HepG2 (cell line): ENCODE data around the gene LNX2. TPM values are rescaled to one million over a fixed set of nuclear protein-coding genes. Genes with fewer than 3 reads are reported as not detected.

Experiments used
- ARID4A ChIP-seq: sonication (generic); formaldehyde crosslinking; IDR thresholded peaks from 2 replicates; pipeline ENCODE4 v1.5.0; 2020; ENCODE audit warnings: mild to moderate bottlenecking, missing genetic modification reagents, borderline replicate concordance
- ATF2 ChIP-seq: sonication (generic); formaldehyde crosslinking; IDR thresholded peaks from 2 replicates; pipeline ENCODE4 v1.4.0; 2020; ENCODE audit warnings: missing genetic modification reagents
- ETS1 ChIP-seq: sonication (generic); formaldehyde crosslinking; IDR thresholded peaks from 2 replicates; pipeline ENCODE4 v1.4.0; 2020; ENCODE audit warnings: missing genetic modification reagents
- HNRNPLL ChIP-seq: fragments of 200-400 bp; formaldehyde crosslinking; IDR thresholded peaks from 2 replicates; pipeline ENCODE4 v1.6.1; 2017; ENCODE audit warnings: mild to moderate bottlenecking, low read depth, low read length; ENCODE audit not compliant: poor library complexity, severe bottlenecking
- MXD1 ChIP-seq: sonication (generic); formaldehyde crosslinking; IDR thresholded peaks from 2 replicates; pipeline ENCODE4 v1.4.0; 2020; ENCODE audit warnings: mild to moderate bottlenecking, missing genetic modification reagents
- NPAS2 ChIP-seq: sonication (generic); formaldehyde crosslinking; IDR thresholded peaks from 2 replicates; pipeline ENCODE4 v1.8.0; 2022; ENCODE audit warnings: mild to moderate bottlenecking, missing genetic modification reagents, borderline replicate concordance
- PAWR ChIP-seq: sonication (generic); formaldehyde crosslinking; IDR thresholded peaks from 2 replicates; pipeline ENCODE4 v1.4.0; 2020; ENCODE audit warnings: missing genetic modification reagents, mild to moderate bottlenecking, borderline replicate concordance
- PHF5A ChIP-seq: IDR thresholded peaks from one replicate; pipeline ENCODE4 v1.6.1; 2018; ENCODE audit warnings: low read depth, missing genetic modification reagents; ENCODE audit not compliant: unreplicated experiment
- SRSF4 ChIP-seq: fragments of 200-400 bp; formaldehyde crosslinking; IDR thresholded peaks from one replicate; pipeline ENCODE4 v1.6.1; 2018; ENCODE audit warnings: mild to moderate bottlenecking, low read depth, low read length, moderate library complexity; ENCODE audit not compliant: poor library complexity, severe bottlenecking
- SRSF9 ChIP-seq: fragments of 200-400 bp; formaldehyde crosslinking; IDR thresholded peaks from 2 replicates; pipeline ENCODE4 v1.6.1; 2018; ENCODE audit warnings: borderline replicate concordance, mild to moderate bottlenecking, low read depth, low read length; ENCODE audit not compliant: insufficient read depth, poor library complexity, severe bottlenecking
- ZMAT5 ChIP-seq: sonication (generic); formaldehyde crosslinking; IDR thresholded peaks from 2 replicates; pipeline ENCODE4 v1.5.0; 2020; ENCODE audit warnings: mild to moderate bottlenecking, low read depth, missing genetic modification reagents, borderline replicate concordance
- ZNF180 ChIP-seq: sonication (generic); formaldehyde crosslinking; IDR thresholded peaks from 2 replicates; pipeline ENCODE4 v1.4.0; 2020; ENCODE audit warnings: low read depth, missing genetic modification reagents, borderline replicate concordance
- ZNF3 ChIP-seq: IDR thresholded peaks from 2 replicates; pipeline ENCODE4 v1.7.0; 2017; ENCODE audit warnings: inconsistent platforms
- ZNF574 ChIP-seq: sonication (generic); formaldehyde crosslinking; IDR thresholded peaks from 2 replicates; pipeline ENCODE4 v1.4.0; 2020; ENCODE audit warnings: missing genetic modification reagents
- ZSCAN29 ChIP-seq: sonication (generic); formaldehyde crosslinking; conservative IDR thresholded peaks from 2 replicates; pipeline ENCODE4 v1.4.0; 2020; ENCODE audit warnings: mild to moderate bottlenecking, missing genetic modification reagents
- polyA plus RNA-seq, 8 experiments: library from polyadenylated mRNA; depleted of rRNA in 3 of 8; stranded (reverse) in 7 of 8; unstranded in 1 of 8; fragments of >200 nt; fragmentation: Illumina TruSeq in 4 of 8; extraction: Trizol in 4 of 8; gene quantifications; 2 replicates each; pipeline versions ENCODE4 v1.2.1 to v1.2.3, GENCODE V29; 2011 to 2016; ENCODE audit warnings: low read depth in 4 of 8, missing spikeins in 1 of 8, mixed read lengths in 1 of 8; ENCODE audit not compliant: insufficient read depth in 1 of 8
- total RNA-seq, 5 experiments: library from RNA; depleted of rRNA; stranded (reverse); fragments of >200 nt; fragmentation: Illumina TruSeq; extraction: Trizol; gene quantifications; 2 replicates each; pipeline ENCODE4 v1.2.3, GENCODE V29; 2016; ENCODE audit warnings: low read depth in 1 of 5

Gene LNX2
- total and polyA plus RNA-seq, 2 of the 13 experiments (the other 11 are each of a cell fraction or from before 2014, with no cell fraction given): 9.2 to 9.7 TPM

- TF ChIP-seq ZNF180 (CRISPR knock-in tag) (no peak), ZNF3 (no peak), PAWR (CRISPR knock-in tag) (no peak), ARID4A (CRISPR knock-in tag) (peak; percentile 19; the same call in 1 of the 2 replicates), ATF2 (no peak), HNRNPLL (peak; percentile 47), SRSF9 (no peak), ETS1 (CRISPR knock-in tag) (no peak), ZSCAN29 (CRISPR knock-in tag) (no peak; the same call in 1 of the 2 replicates), SRSF4 (no peak), ZNF574 (CRISPR knock-in tag) (no peak; the same call in none of the 2 replicates), PHF5A (CRISPR knock-in tag) (no peak), MXD1 (CRISPR knock-in tag) (no peak), NPAS2 (CRISPR knock-in tag) (no peak), ZMAT5 (CRISPR knock-in tag) (no peak)
These were observed at the start of gene LNX2 (continued) for GRCh38 chr13:27620377-27621115.
